ENCODE data around the gene OLFM1.

OLFM1 gene

GRCh38 chr9:135068776-135069415, 18.6 kb upstream of the OLFM1 start:
- H3K9me3 ChIP-seq (ENCODE audit: control insufficient read depth, low read length) = no peaks in the 10 kb centered on the region
- no peak overlapping the region for H3K27ac ChIP-seq (ENCODE audit: insufficient read depth, low read length, poor library complexity, severe bottlenecking)
- H3K4me1 ChIP-seq (ENCODE audit: control insufficient read depth, insufficient read depth, low read length, poor library complexity, severe bottlenecking) = no peaks in the 10 kb centered on the region
- no peak overlapping the region for H3K4me3 ChIP-seq (ENCODE audit: insufficient read depth, low read depth, low read length, poor library complexity, severe bottlenecking)
- no peaks in the 10 kb centered on the region for H3K36me3 ChIP-seq (ENCODE audit: control insufficient read depth, insufficient read depth, low read length)
- no peak for DNase-seq
- no peaks in the 10 kb centered on the region for H3K27me3 ChIP-seq (replicated peaks; ENCODE audit: control insufficient read depth, insufficient read depth, low read length, poor library complexity, severe bottlenecking)

GRCh38 chr9:135069558-135070197, 17.8 kb upstream of the OLFM1 start:
- Histone ChIP-seq H3K9me3 (ENCODE audit: control insufficient read depth, low read length) (no peaks in the 10 kb centered on the region), H3K27me3 (replicated peaks; ENCODE audit: control insufficient read depth, insufficient read depth, low read length, poor library complexity, severe bottlenecking) (no peaks in the 10 kb centered on the region), H3K36me3 (ENCODE audit: control insufficient read depth, insufficient read depth, low read length) (no peaks in the 10 kb centered on the region), H3K4me3 (ENCODE audit: insufficient read depth, low read depth, low read length, poor library complexity, severe bottlenecking) (no peak overlapping the region), H3K27ac (ENCODE audit: insufficient read depth, low read length, poor library complexity, severe bottlenecking) (no peak overlapping the region), H3K4me1 (ENCODE audit: control insufficient read depth, insufficient read depth, low read length, poor library complexity, severe bottlenecking) (no peaks in the 10 kb centered on the region)
- no peak for DNase-seq

- DNase-seq = no peak
- Histone ChIP-seq H3K36me3 (ENCODE audit: control insufficient read depth, insufficient read depth, low read length) (no peaks in the 10 kb centered on the region), H3K4me1 (ENCODE audit: control insufficient read depth, insufficient read depth, low read length, poor library complexity, severe bottlenecking) (no peaks in the 10 kb centered on the region), H3K27ac (ENCODE audit: insufficient read depth, low read length, poor library complexity, severe bottlenecking) (no peak overlapping the region), H3K4me3 (ENCODE audit: insufficient read depth, low read depth, low read length, poor library complexity, severe bottlenecking) (no peak overlapping the region), H3K27me3 (replicated peaks; ENCODE audit: control insufficient read depth, insufficient read depth, low read length, poor library complexity, severe bottlenecking) (no peaks in the 10 kb centered on the region), H3K9me3 (ENCODE audit: control insufficient read depth, low read length) (no peaks in the 10 kb centered on the region)
Observed at GRCh38 chr9:135070198-135070951, 17.1 kb upstream of the OLFM1 start.

GRCh38 chr9:135070964-135071735, 16.3 kb upstream of the OLFM1 start:
- Histone ChIP-seq H3K27ac (ENCODE audit: insufficient read depth, low read length, poor library complexity, severe bottlenecking) (no peak overlapping the region), H3K9me3 (ENCODE audit: control insufficient read depth, low read length) (no peaks in the 10 kb centered on the region), H3K4me3 (ENCODE audit: insufficient read depth, low read depth, low read length, poor library complexity, severe bottlenecking) (no peak overlapping the region), H3K36me3 (ENCODE audit: control insufficient read depth, insufficient read depth, low read length) (no peaks in the 10 kb centered on the region), H3K4me1 (ENCODE audit: control insufficient read depth, insufficient read depth, low read length, poor library complexity, severe bottlenecking) (no peaks in the 10 kb centered on the region), H3K27me3 (replicated peaks; ENCODE audit: control insufficient read depth, insufficient read depth, low read length, poor library complexity, severe bottlenecking) (no peaks in the 10 kb centered on the region)
- DNase-seq = no peak

GRCh38 chr9:135073081-135073740, 14.3 kb upstream of the OLFM1 start:
- no peaks in the 10 kb centered on the region for H3K27me3 ChIP-seq (replicated peaks; ENCODE audit: control insufficient read depth, insufficient read depth, low read length, poor library complexity, severe bottlenecking)
- DNase-seq = no peak
- no peak overlapping the region for H3K27ac ChIP-seq (ENCODE audit: insufficient read depth, low read length, poor library complexity, severe bottlenecking)
- no peaks in the 10 kb centered on the region for H3K4me1 ChIP-seq (ENCODE audit: control insufficient read depth, insufficient read depth, low read length, poor library complexity, severe bottlenecking)
- H3K36me3 ChIP-seq (ENCODE audit: control insufficient read depth, insufficient read depth, low read length) = no peaks in the 10 kb centered on the region
- no peaks in the 10 kb centered on the region for H3K9me3 ChIP-seq (ENCODE audit: control insufficient read depth, low read length)
- H3K4me3 ChIP-seq (ENCODE audit: insufficient read depth, low read depth, low read length, poor library complexity, severe bottlenecking) = no peak overlapping the region

- no peak for DNase-seq
- Histone ChIP-seq H3K4me3 (ENCODE audit: insufficient read depth, low read depth, low read length, poor library complexity, severe bottlenecking) (no peak overlapping the region), H3K36me3 (ENCODE audit: control insufficient read depth, insufficient read depth, low read length) (no peaks in the 10 kb centered on the region), H3K27me3 (replicated peaks; ENCODE audit: control insufficient read depth, insufficient read depth, low read length, poor library complexity, severe bottlenecking) (no peaks in the 10 kb centered on the region), H3K27ac (ENCODE audit: insufficient read depth, low read length, poor library complexity, severe bottlenecking) (no peak overlapping the region), H3K9me3 (ENCODE audit: control insufficient read depth, low read length) (no peaks in the 10 kb centered on the region), H3K4me1 (ENCODE audit: control insufficient read depth, insufficient read depth, low read length, poor library complexity, severe bottlenecking) (no peaks in the 10 kb centered on the region)
Observed at GRCh38 chr9:135073741-135074305, 13.6 kb upstream of the OLFM1 start.

GRCh38 chr9:135074354-135075233, 12.9 kb upstream of the OLFM1 start:
- no peaks in the 10 kb centered on the region for H3K9me3 ChIP-seq (ENCODE audit: control insufficient read depth, low read length)
- no peaks in the 10 kb centered on the region for H3K4me1 ChIP-seq (ENCODE audit: control insufficient read depth, insufficient read depth, low read length, poor library complexity, severe bottlenecking)
- no peak for DNase-seq
- no peaks in the 10 kb centered on the region for H3K27me3 ChIP-seq (replicated peaks; ENCODE audit: control insufficient read depth, insufficient read depth, low read length, poor library complexity, severe bottlenecking)
- H3K36me3 ChIP-seq (ENCODE audit: control insufficient read depth, insufficient read depth, low read length) = no peaks in the 10 kb centered on the region
- no peak overlapping the region for H3K4me3 ChIP-seq (ENCODE audit: insufficient read depth, low read depth, low read length, poor library complexity, severe bottlenecking)
- H3K27ac ChIP-seq (ENCODE audit: insufficient read depth, low read length, poor library complexity, severe bottlenecking) = no peak overlapping the region

GRCh38 chr9:135075234-135076142, 12.0 kb upstream of the OLFM1 start:
- no peak overlapping the region for H3K27ac ChIP-seq (ENCODE audit: insufficient read depth, low read length, poor library complexity, severe bottlenecking)
- H3K9me3 ChIP-seq (ENCODE audit: control insufficient read depth, low read length) = no peaks in the 10 kb centered on the region
- H3K36me3 ChIP-seq (ENCODE audit: control insufficient read depth, insufficient read depth, low read length) = no peaks in the 10 kb centered on the region
- H3K27me3 ChIP-seq (replicated peaks; ENCODE audit: control insufficient read depth, insufficient read depth, low read length, poor library complexity, severe bottlenecking) = no peaks in the 10 kb centered on the region
- no peaks in the 10 kb centered on the region for H3K4me1 ChIP-seq (ENCODE audit: control insufficient read depth, insufficient read depth, low read length, poor library complexity, severe bottlenecking)
- H3K4me3 ChIP-seq (ENCODE audit: insufficient read depth, low read depth, low read length, poor library complexity, severe bottlenecking) = no peak overlapping the region
- no peak for DNase-seq
